Neutrophil (primary cell): ENCODE data around the gene MARCHF2.
A peak's percentile ranks its signal among the peaks of the same experiment; 100 is the strongest.
"Not testable (repeated sequence)": the region's sequence is repeated elsewhere in the genome, so short reads cannot be mapped to it uniquely, and the experiment has no call there.

Experiments
- H3K27ac ChIP-seq: fragments of 200-600 bp; sonication (generic); 2 replicates; pipeline ENCODE4 v1.5.1; 2016; ENCODE audit warnings: mild to moderate bottlenecking, moderate library complexity
- H3K27me3 ChIP-seq: fragments of 200-600 bp; sonication (generic); 2 replicates; pipeline ENCODE4 v1.6.0; 2016; ENCODE audit warnings: mild to moderate bottlenecking
- H3K36me3 ChIP-seq: fragments of 200-600 bp; sonication (generic); 2 replicates; pipeline ENCODE4 v1.5.1; 2017
- H3K4me1 ChIP-seq, 2 experiments: fragments of 200-600 bp in 1 of 2; sonication (generic) in 1 of 2; 1 replicate in 1 of 2; 2 replicates in 1 of 2; pipeline versions ENCODE4 v1.5.1 to v1.6.1; 2013 to 2016; ENCODE audit warnings: low read depth in 1 of 2, low read length in 1 of 2, mild to moderate bottlenecking in 1 of 2, moderate library complexity in 1 of 2; ENCODE audit not compliant: control insufficient read depth in 1 of 2, insufficient read depth in 1 of 2
- H3K4me3 ChIP-seq, 2 experiments: fragments of 200-600 bp in 1 of 2; sonication (generic) in 1 of 2; 1 replicate in 1 of 2; 2 replicates in 1 of 2; pipeline ENCODE4 v1.5.1; 2013 to 2016; ENCODE audit warnings: low read depth in 1 of 2, low read length in 1 of 2, mild to moderate bottlenecking in 1 of 2, moderate library complexity in 1 of 2
- H3K9me3 ChIP-seq: fragments of 200-600 bp; sonication (generic); 2 replicates; pipeline ENCODE4 v1.5.1; 2016
- CTCF ChIP-seq: fragments of 200-600 bp; sonication (generic); IDR thresholded peaks from 2 replicates; pipeline ENCODE4 v1.5.1; 2016; ENCODE audit warnings: antibody characterized with exemption

The MARCHF2 gene

GRCh38 chr19:8438236-8438635, 25.1 kb downstream of the MARCHF2 start:
- no peak for TF ChIP-seq CTCF
- Histone ChIP-seq H3K27me3 (no peaks in the 10 kb centered on the region), H3K9me3 (no peaks in the 10 kb centered on the region), H3K4me3 (no peak overlapping the region), H3K36me3 (peaks cover 20% of the 10 kb centered on the region), H3K4me1 (no peaks in the 10 kb centered on the region), H3K27ac (no peak overlapping the region)

GRCh38 chr19:8441725-8442544, 28.8 kb downstream of the MARCHF2 start:
- no peak overlapping the region for H3K4me3 ChIP-seq
- H3K9me3 ChIP-seq, result no peaks in the 10 kb centered on the region
- no peaks in the 10 kb centered on the region for H3K27me3 ChIP-seq
- TF ChIP-seq CTCF, result no peak
- no peak overlapping the region for H3K27ac ChIP-seq
- H3K4me1 ChIP-seq, result peaks cover 23 to 24% of the 10 kb centered on the region in 2 experiments
- peaks cover 22% of the 10 kb centered on the region for H3K36me3 ChIP-seq

- Histone ChIP-seq H3K4me3 (peak overlapping the region; percentile 95 to 98), H3K4me1 (peaks cover 28 to 41% of the 10 kb centered on the region in 2 experiments), H3K27ac (peak overlapping the region; percentile 90)
- H3K27me3 ChIP-seq, H3K36me3 ChIP-seq, H3K9me3 ChIP-seq: not testable (repeated sequence)
Measured at GRCh38 chr19:8444140-8444676, 31.1 kb downstream of the MARCHF2 start.

- peak within 1 kb of the TSS; percentile 95 to 98 for H3K4me3 ChIP-seq
- H3K36me3 ChIP-seq, result peaks cover 6% of the 10 kb centered on the region
- peak; percentile 32 for TF ChIP-seq CTCF
- peaks cover 28 to 42% of the 10 kb centered on the region in 2 experiments for H3K4me1 ChIP-seq
- no peaks in the 10 kb centered on the region for H3K27me3 ChIP-seq
- H3K9me3 ChIP-seq, result no peaks in the 10 kb centered on the region
- H3K27ac ChIP-seq, result peak within 1 kb of the TSS; percentile 90
Measured at GRCh38 chr19:8444677-8445487, 31.8 kb downstream of the MARCHF2 start, which contains the start of gene HNRNPM. HNRNPM (plus strand) TSS chr19:8444975; CDS start chr19:8444999, 24 bp downstream.

- H3K9me3 ChIP-seq, result no peaks in the 10 kb centered on the region
- peak overlapping the region; percentile 90 for H3K27ac ChIP-seq
- H3K27me3 ChIP-seq, result no peaks in the 10 kb centered on the region
- H3K36me3 ChIP-seq, result peaks cover 6% of the 10 kb centered on the region
- peaks cover 28 to 42% of the 10 kb centered on the region in 2 experiments for H3K4me1 ChIP-seq
- peak overlapping the region; percentile 95 to 98 for H3K4me3 ChIP-seq
- TF ChIP-seq CTCF, result no peak
Measured at GRCh38 chr19:8445488-8446001, 32.4 kb downstream of the MARCHF2 start.
